CD14-positive monocyte (primary cell): Measurements from ENCODE around the gene KCNAB1. TPM values are rescaled to one million over a fixed set of nuclear protein-coding genes. Genes with fewer than 3 reads are reported as not detected.
A peak's percentile ranks its signal among the peaks of the same experiment; 100 is the strongest.

ENCODE experiments used
- DNase-seq, 3 donors: peaks; one replicate each; pipeline ENCODE4 v3.0.0-alpha.2; 2011 to 2022
- H2AFZ ChIP-seq: 2 replicates; pipeline ENCODE4 v1.6.0; 2012; ENCODE audit warnings: mild to moderate bottlenecking, low read depth, low read length, inconsistent platforms; ENCODE audit not compliant: insufficient read depth, poor library complexity, severe bottlenecking
- H3K27ac ChIP-seq, 2 donors: 1 replicate in 1 of 2; 2 replicates in 1 of 2; pipeline ENCODE4 v1.5.1; 2012 to 2013; ENCODE audit warnings: low read length in 2 of 2, control low read depth in 1 of 2, inconsistent platforms in 1 of 2, low read depth in 1 of 2, mild to moderate bottlenecking in 1 of 2
- H3K27me3 ChIP-seq, 2 donors: one replicate each; pipeline versions ENCODE4 v1.6.0 to v1.6.1; 2011 to 2013; ENCODE audit warnings: low read length in 2 of 2; ENCODE audit not compliant: control insufficient read depth in 2 of 2, insufficient read depth in 2 of 2
- H3K36me3 ChIP-seq, 2 donors: replicated peaks in 1 of 2; 1 replicate in 1 of 2; 2 replicates in 1 of 2; pipeline versions ENCODE4 v1.5.1 to v1.6.1; 2012 to 2013; ENCODE audit warnings: low read length in 2 of 2, control low read depth in 1 of 2, inconsistent platforms in 1 of 2, mild to moderate bottlenecking in 1 of 2; ENCODE audit not compliant: insufficient read depth in 2 of 2, control insufficient read depth in 1 of 2
- H3K4me1 ChIP-seq, 2 donors: 1 replicate in 1 of 2; 2 replicates in 1 of 2; pipeline versions ENCODE4 v1.5.1 to v1.6.1; 2012 to 2013; ENCODE audit warnings: low read length in 2 of 2, control low read depth in 1 of 2, inconsistent platforms in 1 of 2, mild to moderate bottlenecking in 1 of 2, moderate library complexity in 1 of 2; ENCODE audit not compliant: insufficient read depth in 2 of 2, control insufficient read depth in 1 of 2
- H3K4me2 ChIP-seq: replicated peaks from 2 replicates; pipeline ENCODE3; 2012; ENCODE audit warnings: low read length, moderate library complexity, mild to moderate bottlenecking; ENCODE audit not compliant: poor library complexity, severe bottlenecking; ENCODE audit errors: extremely low read depth
- H3K4me3 ChIP-seq, 3 experiments: fragments of 200-600 bp in 1 of 3; sonication (generic) in 1 of 3; replicated peaks in 1 of 3; 1 replicate in 2 of 3; 2 replicates in 1 of 3; pipeline ENCODE4 v1.5.1; 2011 to 2013; ENCODE audit warnings: low read length in 3 of 3, mild to moderate bottlenecking in 3 of 3, control low read depth in 2 of 3, low read depth in 2 of 3, inconsistent platforms in 1 of 3, moderate library complexity in 1 of 3
- H3K79me2 ChIP-seq: 2 replicates; pipeline ENCODE4 v1.6.0; 2012; ENCODE audit warnings: mild to moderate bottlenecking, control low read depth, inconsistent platforms, low read length, moderate library complexity; ENCODE audit not compliant: insufficient read depth
- H3K9ac ChIP-seq: 2 replicates; pipeline ENCODE4 v1.6.0; 2017; ENCODE audit warnings: low read length, mild to moderate bottlenecking; ENCODE audit not compliant: insufficient read depth, poor library complexity, severe bottlenecking
- H3K9me3 ChIP-seq, 2 donors: replicated peaks in 1 of 2; 1 replicate in 1 of 2; 2 replicates in 1 of 2; pipeline versions ENCODE4 v1.5.1 to v1.6.1; 2012 to 2013; ENCODE audit warnings: low read length in 2 of 2, control low read depth in 1 of 2; ENCODE audit not compliant: control insufficient read depth in 1 of 2, insufficient read depth in 1 of 2
- H4K20me1 ChIP-seq: 2 replicates; pipeline ENCODE4 v1.6.0; 2012; ENCODE audit warnings: mild to moderate bottlenecking, low read length, control low read depth, moderate library complexity; ENCODE audit not compliant: insufficient read depth
- H3K27ac Mint-ChIP-seq, 7 donors: one replicate each; pipeline ENCODE4 v1.8.0; 2020; ENCODE audit warnings: mild to moderate bottlenecking in 7 of 7, mixed read lengths in 7 of 7, moderate library complexity in 6 of 7, inconsistent platforms in 2 of 7
- H3K27me3 Mint-ChIP-seq, 3 donors: one replicate each; pipeline ENCODE4 v1.8.0; 2021 to 2022; ENCODE audit warnings: low read depth in 3 of 3, mild to moderate bottlenecking in 3 of 3, mixed read lengths in 3 of 3, moderate library complexity in 3 of 3, inconsistent platforms in 1 of 3
- H3K36me3 Mint-ChIP-seq, 2 donors: one replicate each; pipeline ENCODE4 v1.8.0; 2020; ENCODE audit warnings: mixed read lengths in 2 of 2, inconsistent platforms in 1 of 2, mild to moderate bottlenecking in 1 of 2
- H3K4me1 Mint-ChIP-seq: one replicate; pipeline ENCODE4 v1.8.0; 2020; ENCODE audit warnings: mild to moderate bottlenecking, mixed read lengths
- H3K4me3 Mint-ChIP-seq, 2 donors: one replicate each; pipeline ENCODE4 v1.8.0; 2020; ENCODE audit warnings: mild to moderate bottlenecking in 2 of 2, mixed read lengths in 2 of 2, moderate library complexity in 1 of 2
- H3K9me3 Mint-ChIP-seq, 7 donors: one replicate each; pipeline ENCODE4 v1.8.0; 2020 to 2022; ENCODE audit warnings: mixed read lengths in 7 of 7, mild to moderate bottlenecking in 6 of 7, moderate library complexity in 6 of 7, inconsistent platforms in 2 of 7
- WGBS: methylation state at CpG from one replicate; pipeline ENCODE4 v1.1.5; 2013; ENCODE audit warnings: missing lambda C conversion rate; ENCODE audit not compliant: insufficient coverage; 5-methylcytosine and 5-hydroxymethylcytosine counted together
- intact Hi-C, 2 donors: fragments of 100-400 bp; cut with micrococcal nuclease; formaldehyde crosslinking; loops; one replicate each; pipeline versions ENCODE4 v1.15.0 to v1.15.1; 2023
- polyA plus RNA-seq, 3 donors: library from polyadenylated mRNA; depleted of rRNA in 1 of 3; unstranded in 2 of 3; stranded (reverse) in 1 of 3; fragments of 300-500 nt in 2 of 3; fragments of >200 nt in 1 of 3; fragmentation: Illumina TruSeq in 2 of 3; gene quantifications; 1 replicate in 2 of 3; 2 replicates in 1 of 3; pipeline ENCODE4 v1.2.3, GENCODE V29; 2012 to 2021
- TF ChIP-seq, protein P1 (sequence below): fragments of 200-600 bp; IDR thresholded peaks from one replicate; pipeline ENCODE4 v1.8.0; 2022; ENCODE audit warnings: antibody characterized with exemption, mild to moderate bottlenecking

KCNAB1 gene
- polyA plus RNA-seq, 3 donors = 0.08 to 0.14 TPM; not detected in 1

DNA sequence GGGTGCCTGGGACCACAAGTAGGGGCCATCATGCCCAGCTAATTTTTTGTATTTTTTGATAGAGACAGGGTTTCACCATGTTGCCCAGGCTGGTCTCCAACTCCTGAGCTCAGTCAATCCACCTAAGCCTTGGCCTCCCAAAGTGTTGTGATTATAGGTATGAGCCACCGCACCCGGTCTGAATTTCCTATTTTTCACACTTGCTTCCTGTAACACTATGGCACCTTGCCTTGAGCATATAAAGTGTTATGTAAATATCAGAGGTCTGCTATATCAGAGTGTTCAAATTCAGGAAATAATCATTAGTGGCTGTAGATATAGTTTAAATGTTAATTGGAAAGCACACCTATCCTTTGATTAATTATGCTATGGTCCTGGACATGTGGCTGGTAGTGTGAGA, 165.2 kb downstream of the KCNAB1 start:
- no peak overlapping the region for H3K27ac Mint-ChIP-seq
- no peak overlapping the region for H3K9ac ChIP-seq
- TF ChIP-seq, protein P1, sequence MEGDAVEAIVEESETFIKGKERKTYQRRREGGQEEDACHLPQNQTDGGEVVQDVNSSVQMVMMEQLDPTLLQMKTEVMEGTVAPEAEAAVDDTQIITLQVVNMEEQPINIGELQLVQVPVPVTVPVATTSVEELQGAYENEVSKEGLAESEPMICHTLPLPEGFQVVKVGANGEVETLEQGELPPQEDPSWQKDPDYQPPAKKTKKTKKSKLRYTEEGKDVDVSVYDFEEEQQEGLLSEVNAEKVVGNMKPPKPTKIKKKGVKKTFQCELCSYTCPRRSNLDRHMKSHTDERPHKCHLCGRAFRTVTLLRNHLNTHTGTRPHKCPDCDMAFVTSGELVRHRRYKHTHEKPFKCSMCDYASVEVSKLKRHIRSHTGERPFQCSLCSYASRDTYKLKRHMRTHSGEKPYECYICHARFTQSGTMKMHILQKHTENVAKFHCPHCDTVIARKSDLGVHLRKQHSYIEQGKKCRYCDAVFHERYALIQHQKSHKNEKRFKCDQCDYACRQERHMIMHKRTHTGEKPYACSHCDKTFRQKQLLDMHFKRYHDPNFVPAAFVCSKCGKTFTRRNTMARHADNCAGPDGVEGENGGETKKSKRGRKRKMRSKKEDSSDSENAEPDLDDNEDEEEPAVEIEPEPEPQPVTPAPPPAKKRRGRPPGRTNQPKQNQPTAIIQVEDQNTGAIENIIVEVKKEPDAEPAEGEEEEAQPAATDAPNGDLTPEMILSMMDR = no peak
- H3K36me3 ChIP-seq = no peaks in the 10 kb centered on the region
- peaks cover 0 to 7% (median 3%) of the 10 kb centered on the region in 7 donors for H3K9me3 Mint-ChIP-seq
- H3K4me2 ChIP-seq = no peak overlapping the region
- DNase-seq = no peak
- H3K27me3 ChIP-seq = peaks cover 18 to 23% of the 10 kb centered on the region in 2 donors
- H3K4me3 Mint-ChIP-seq = no peak overlapping the region
- peaks cover 15 to 29% (median 25%) of the 10 kb centered on the region in 3 donors for H3K27me3 Mint-ChIP-seq
- H3K27ac ChIP-seq = no peak overlapping the region
- WGBS = no CpG with 5 or more reads among the region's 2 CpGs
- no peaks in the 10 kb centered on the region for H3K79me2 ChIP-seq
- no peaks in the 10 kb centered on the region for H3K4me1 ChIP-seq
- H3K4me3 ChIP-seq = no peak overlapping the region
- H3K4me1 Mint-ChIP-seq = no peaks in the 10 kb centered on the region
- H3K9me3 ChIP-seq = no peaks in the 10 kb centered on the region
- intact Hi-C loops = no loop called here
- no peaks in the 10 kb centered on the region for H4K20me1 ChIP-seq
- no peak overlapping the region for H2AFZ ChIP-seq
- H3K36me3 Mint-ChIP-seq = no peaks in the 10 kb centered on the region

DNA sequence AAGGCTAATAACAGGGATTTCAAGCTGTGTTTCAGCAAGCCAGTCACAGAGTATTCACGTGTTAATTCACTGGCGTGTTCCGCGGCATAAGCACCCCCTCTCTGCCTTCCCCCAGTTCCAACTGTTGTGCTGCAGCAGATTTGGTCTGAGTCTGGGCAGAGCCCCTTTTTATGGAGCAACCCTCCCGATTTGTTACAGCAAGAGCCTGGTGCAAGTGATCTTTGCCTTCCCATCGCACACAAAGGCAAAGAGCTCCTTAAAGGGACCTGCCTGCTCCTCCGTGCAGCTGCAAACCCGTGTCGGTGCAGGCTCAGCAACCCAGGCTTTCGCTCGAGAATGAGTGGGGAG, 170.5 kb downstream of the KCNAB1 start:
- peak overlapping the region; percentile 12 to 86 for H3K4me3 Mint-ChIP-seq

More for the DNA sequence above, 170.5 kb downstream of the KCNAB1 start:
- Histone ChIP-seq H3K27me3 (peaks cover 36 to 47% of the 10 kb centered on the region in 2 donors), H2AFZ (no peak overlapping the region), H3K36me3 (no peaks in the 10 kb centered on the region), H3K4me2 (no peak overlapping the region), H3K4me1 (peaks cover 14 to 15% of the 10 kb centered on the region in 2 donors), H3K4me3 (peak overlapping the region in 1 of 3 experiments; percentile 60), H3K79me2 (no peaks in the 10 kb centered on the region), H3K27ac (no peak overlapping the region), H3K9me3 (peaks cover 0 to 7% of the 10 kb centered on the region in 2 donors), H3K9ac (no peak overlapping the region), H4K20me1 (no peaks in the 10 kb centered on the region)
- Mint-ChIP-seq H3K36me3 (peaks cover 0 to 2% of the 10 kb centered on the region in 2 donors), H3K9me3 (peaks cover 0 to 14% (median 2%) of the 10 kb centered on the region in 7 donors), H3K4me1 (peaks cover 14% of the 10 kb centered on the region), H3K27ac (no peak overlapping the region), H3K27me3 (peaks cover 33 to 50% (median 48%) of the 10 kb centered on the region in 3 donors)
- intact Hi-C loops = no loop called here
- peak in 1 of 3 donors; percentile 9 for DNase-seq
- TF ChIP-seq, protein P1 = no peak
- 11% methylated on average over 11 of the region's 11 CpGs for WGBS
